ENCODE measurements around the gene CDON.

GRCh38 chr11:125946712-125947418 lies 115.8 kb downstream of the CDON start:
- TF ChIP-seq EZH2 (IDR thresholded peaks at IDR 0.05) (no peak), POLR2AphosphoS5 (IDR thresholded peaks at IDR 0.05; ENCODE audit: borderline replicate concordance, low read depth, low read length) (no peak)

Measured in SK-N-MC (cell line).